Measurements from ENCODE around the gene CTSZ. TPM values are rescaled to one million over a fixed set of nuclear protein-coding genes. Genes with fewer than 3 reads are reported as not detected.

Gene CTSZ
- total RNA-seq, 2 donors from 2014 or later, result 93.6 to 130 TPM

GRCh38 chr20:59016795-59017492 lies 9.9 kb upstream of the CTSZ start:
- H3K27ac ChIP-seq, result no peak overlapping the region
- H3K27me3 ChIP-seq (replicated peaks; ENCODE audit: insufficient read depth), result no peaks in the 10 kb centered on the region
- DNase-seq (ENCODE audit: low spot score), result no peak
- TF ChIP-seq POLR2A (IDR thresholded peaks at IDR 0.05) (no peak), POLR2AphosphoS5 (IDR thresholded peaks at IDR 0.05) (no peak), CTCF (IDR thresholded peaks at IDR 0.05) (no peak)
- H3K4me3 ChIP-seq, result no peak overlapping the region
- WGBS, result 39% methylated on average over 4 of the region's 4 CpGs
- H3K9me3 ChIP-seq, result no peaks in the 10 kb centered on the region
- intact Hi-C loops (cut with DNase I), result no loop called here
- H3K4me1 ChIP-seq (replicated peaks), result no peaks in the 10 kb centered on the region
- no peaks in the 10 kb centered on the region for H3K36me3 ChIP-seq

- no peak for TF ChIP-seq CTCF (IDR thresholded peaks at IDR 0.05)
- H3K27me3 ChIP-seq (replicated peaks; ENCODE audit: insufficient read depth), result no peaks in the 10 kb centered on the region
- H3K36me3 ChIP-seq, result no peaks in the 10 kb centered on the region
- 71% methylated on average over 16 of the region's 16 CpGs for WGBS
- DNase-seq (ENCODE audit: low spot score), result no peak
- intact Hi-C loops (cut with DNase I), result no loop called here
- no peaks in the 10 kb centered on the region for H3K4me1 ChIP-seq (replicated peaks)
- H3K9me3 ChIP-seq, result no peaks in the 10 kb centered on the region
- H3K4me3 ChIP-seq, result no peak overlapping the region
- no peak overlapping the region for H3K27ac ChIP-seq
Observed at GRCh38 chr20:59015812-59016711, 9.0 kb upstream of the CTSZ start.

GRCh38 chr20:59015411-59015810 lies 8.4 kb upstream of the CTSZ start:
- 80% methylated on average over 16 of the region's 16 CpGs for WGBS
- no peak overlapping the region for H3K27ac ChIP-seq
- H3K4me1 ChIP-seq (replicated peaks), result no peaks in the 10 kb centered on the region
- intact Hi-C loops (cut with DNase I), result no loop called here
- H3K27me3 ChIP-seq (replicated peaks; ENCODE audit: insufficient read depth), result no peaks in the 10 kb centered on the region
- TF ChIP-seq POLR2A (IDR thresholded peaks at IDR 0.05), result no peak
- H3K4me3 ChIP-seq, result no peak overlapping the region
- H3K9me3 ChIP-seq, result no peaks in the 10 kb centered on the region
- no peaks in the 10 kb centered on the region for H3K36me3 ChIP-seq
- no peak for DNase-seq (ENCODE audit: low spot score)

GRCh38 chr20:59014680-59015389 lies 7.8 kb upstream of the CTSZ start:
- no peak for TF ChIP-seq POLR2A (IDR thresholded peaks at IDR 0.05)
- no peak for TF ChIP-seq POLR2AphosphoS5 (IDR thresholded peaks at IDR 0.05)
- TF ChIP-seq CTCF (IDR thresholded peaks at IDR 0.05), result no peak
- no peak for DNase-seq (ENCODE audit: low spot score)
- Histone ChIP-seq H3K4me3 (no peak overlapping the region), H3K36me3 (no peaks in the 10 kb centered on the region), H3K4me1 (replicated peaks) (no peaks in the 10 kb centered on the region), H3K27ac (no peak overlapping the region), H3K9me3 (no peaks in the 10 kb centered on the region), H3K27me3 (replicated peaks; ENCODE audit: insufficient read depth) (no peaks in the 10 kb centered on the region)
- intact Hi-C loops (cut with DNase I), result no loop called here
- WGBS, result 92% methylated on average over 17 of the region's 17 CpGs

GRCh38 chr20:59013959-59014608 lies 7.0 kb upstream of the CTSZ start:
- intact Hi-C loops (cut with DNase I), result no loop called here
- Histone ChIP-seq H3K4me1 (replicated peaks) (no peaks in the 10 kb centered on the region), H3K4me3 (no peak overlapping the region), H3K27me3 (replicated peaks; ENCODE audit: insufficient read depth) (no peaks in the 10 kb centered on the region), H3K9me3 (no peaks in the 10 kb centered on the region), H3K36me3 (no peaks in the 10 kb centered on the region), H3K27ac (no peak overlapping the region)
- no peak for TF ChIP-seq CTCF (IDR thresholded peaks at IDR 0.05)
- no peak for TF ChIP-seq POLR2AphosphoS5 (IDR thresholded peaks at IDR 0.05)
- no peak for TF ChIP-seq POLR2A (IDR thresholded peaks at IDR 0.05)
- no peak for DNase-seq (ENCODE audit: low spot score)
- 72% methylated on average over 13 of the region's 13 CpGs for WGBS
